Left lung (tissue), 10 donors: Measurements from ENCODE around the gene DCAF5. TPM values are rescaled to one million over a fixed set of nuclear protein-coding genes. Genes with fewer than 3 reads are reported as not detected.

Source experiments
- ATAC-seq: fragments of 200-7000 bp; cut with Tn5 transposase; one replicate; pipeline ENCODE4 v1.9.1; 2020; ENCODE audit warnings: moderate library complexity
- DNase-seq, 4 donors: peaks; one replicate each; pipeline ENCODE4 v3.0.0-alpha.2; 2013 to 2020
- H3K27ac ChIP-seq, 2 donors: fragments of 200-600 bp; sonication (generic) in 1 of 2; one replicate each; pipeline versions ENCODE4 v1.5.0 to v1.8.0; 2020 to 2021
- H3K27me3 ChIP-seq, 2 donors: fragments of 200-600 bp; sonication (generic) in 1 of 2; one replicate each; pipeline versions ENCODE4 v1.5.0 to v1.8.0; 2020 to 2021
- H3K36me3 ChIP-seq, 2 donors: fragments of 200-600 bp; sonication (generic) in 1 of 2; one replicate each; pipeline versions ENCODE4 v1.5.0 to v1.8.0; 2020 to 2021
- H3K4me1 ChIP-seq, 2 donors: fragments of 200-600 bp; one replicate each; pipeline ENCODE4 v1.8.0; 2021
- H3K4me3 ChIP-seq, 2 donors: fragments of 200-600 bp; sonication (generic) in 1 of 2; one replicate each; pipeline versions ENCODE4 v1.5.0 to v1.8.0; 2020 to 2021; ENCODE audit warnings: mild to moderate bottlenecking in 1 of 2
- H3K9me3 ChIP-seq, 2 donors: fragments of 200-600 bp; sonication (generic) in 1 of 2; one replicate each; pipeline versions ENCODE4 v1.5.0 to v1.8.0; 2020 to 2021
- CTCF ChIP-seq, 2 donors: fragments of 200-600 bp; sonication (generic) in 1 of 2; IDR thresholded peaks; one replicate each; pipeline versions ENCODE4 v1.5.0 to v1.8.0; 2021; ENCODE audit warnings: antibody characterized with exemption in 2 of 2
- intact Hi-C, 2 donors: fragments of 100-400 bp; cut with DNase I; formaldehyde crosslinking; loops; one replicate each; pipeline versions ENCODE4 v1.11.2 to v1.14.2; 2022
- polyA plus RNA-seq, 6 donors: library from polyadenylated mRNA; unstranded; fragments of 120-200 nt; gene quantifications; one replicate each; pipeline ENCODE4 v1.2.1, GENCODE V29; 2013; ENCODE audit not compliant: insufficient read length in 6 of 6
- total RNA-seq, 2 donors: library from RNA; stranded (reverse); fragmentation: NEBNext Ultra II Directional; extraction: Animal tissue kit (Norgen Biotek cat#: 25700); gene quantifications; one replicate each; pipeline ENCODE4 v1.2.1, GENCODE V29; 2021
- donor health status: DM: no; HTN: yes; CAD: no.
- donor health status: DM: no; HTN: no; CAD: no.

The DCAF5 gene
- total and polyA plus RNA-seq, 8 donors = 45.9 to 66.9 (median 58.4) TPM

DNA sequence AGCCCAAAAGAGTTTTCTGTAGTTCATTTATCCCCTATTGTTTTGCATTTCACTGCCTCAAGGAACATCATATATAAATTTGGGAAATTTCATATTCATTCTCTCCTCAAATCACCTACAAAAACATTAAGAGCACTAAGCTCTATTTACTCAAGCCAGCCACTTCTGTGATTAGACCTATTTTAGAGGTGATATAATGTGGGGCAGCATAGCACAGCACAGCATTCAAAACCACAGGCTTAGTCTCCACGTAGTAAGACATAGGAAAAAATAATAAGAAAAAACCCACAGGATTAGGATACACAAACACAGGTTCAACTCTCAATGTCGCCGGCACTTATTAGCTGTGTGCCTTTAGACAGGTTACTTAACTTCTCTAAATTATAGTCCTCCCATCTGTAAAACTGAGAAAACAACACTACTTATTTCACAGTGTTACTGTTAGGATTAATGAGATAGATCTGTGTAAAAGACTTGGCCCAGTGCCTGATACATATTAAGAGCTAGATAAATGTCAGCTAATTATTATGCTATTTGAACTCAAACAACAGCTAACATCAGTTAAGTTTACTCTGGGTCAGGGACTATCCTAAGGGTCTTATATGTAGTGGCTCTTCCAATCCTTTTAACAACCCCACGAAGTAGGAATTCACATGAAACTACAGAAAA lies 20.3 kb downstream of the DCAF5 start:
- peak overlapping the region in 1 of 2 donors; percentile 30 for H3K27ac ChIP-seq
- no peaks in the 10 kb centered on the region for H3K27me3 ChIP-seq
- no peaks in the 10 kb centered on the region for H3K9me3 ChIP-seq
- TF ChIP-seq CTCF (IDR thresholded peaks at IDR 0.05) = no peak
- DNase-seq (no peak), ATAC-seq (peak; percentile 67)
- peaks cover 24 to 64% of the 10 kb centered on the region in 2 donors for H3K4me1 ChIP-seq
- no peaks in the 10 kb centered on the region for H3K36me3 ChIP-seq
- intact Hi-C loops = no loop called here
- H3K4me3 ChIP-seq = no peak overlapping the region

- no peak overlapping the region for H3K4me3 ChIP-seq
- no peaks in the 10 kb centered on the region for H3K9me3 ChIP-seq
- intact Hi-C loops = no loop called here
- no peaks in the 10 kb centered on the region for H3K36me3 ChIP-seq
- H3K27me3 ChIP-seq = no peaks in the 10 kb centered on the region
- TF ChIP-seq CTCF (IDR thresholded peaks at IDR 0.05) = no peak
- ATAC-seq (no peak), DNase-seq (no peak)
- H3K27ac ChIP-seq = no peak overlapping the region
- H3K4me1 ChIP-seq = peaks cover 18 to 66% of the 10 kb centered on the region in 2 donors
Measured at GRCh38 chr14:69131176-69131575, 21.7 kb downstream of the DCAF5 start.

- ATAC-seq (peak; percentile 89), DNase-seq (peak; percentile 58 to 89 (median 72))
- no peak overlapping the region for H3K4me3 ChIP-seq
- H3K9me3 ChIP-seq = no peaks in the 10 kb centered on the region
- H3K36me3 ChIP-seq = no peaks in the 10 kb centered on the region
- H3K4me1 ChIP-seq = peaks cover 18 to 76% of the 10 kb centered on the region in 2 donors
- intact Hi-C loops = no loop called here
- peak; percentile 87 to 96 for TF ChIP-seq CTCF (IDR thresholded peaks at IDR 0.05)
- H3K27me3 ChIP-seq = no peaks in the 10 kb centered on the region
- peak overlapping the region; percentile 7 to 45 for H3K27ac ChIP-seq
Measured at GRCh38 chr14:69129264-69129880, 23.5 kb downstream of the DCAF5 start.

DNA sequence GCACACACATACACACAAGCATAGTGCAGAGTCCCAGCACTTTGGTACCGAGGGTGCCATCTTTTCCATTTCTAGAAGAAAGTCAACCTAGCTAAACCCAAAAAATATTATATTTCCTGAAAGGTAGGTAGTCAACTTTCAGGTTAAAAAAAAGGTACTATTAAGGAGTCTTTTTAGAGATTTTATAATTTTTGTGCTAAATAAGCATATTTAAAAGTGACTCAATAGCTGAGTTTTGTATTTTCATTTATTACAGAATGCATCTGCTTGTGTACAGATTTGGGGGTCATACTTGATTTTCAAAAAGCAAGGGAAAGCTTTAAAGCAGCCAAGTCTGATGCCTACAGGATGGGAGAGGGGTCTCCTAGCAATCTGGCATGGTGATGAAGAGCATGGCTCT lies 34.6 kb downstream of the DCAF5 start:
- Histone ChIP-seq H3K9me3 (no peaks in the 10 kb centered on the region), H3K4me1 (peaks cover 0 to 7% of the 10 kb centered on the region in 2 donors), H3K4me3 (no peak overlapping the region), H3K36me3 (peaks cover 0 to 71% of the 10 kb centered on the region in 2 donors), H3K27ac (no peak overlapping the region), H3K27me3 (no peaks in the 10 kb centered on the region)
- TF ChIP-seq CTCF (IDR thresholded peaks at IDR 0.05) = no peak
- intact Hi-C loops = no loop called here
- no peak for DNase-seq
- ATAC-seq = no peak

DNA sequence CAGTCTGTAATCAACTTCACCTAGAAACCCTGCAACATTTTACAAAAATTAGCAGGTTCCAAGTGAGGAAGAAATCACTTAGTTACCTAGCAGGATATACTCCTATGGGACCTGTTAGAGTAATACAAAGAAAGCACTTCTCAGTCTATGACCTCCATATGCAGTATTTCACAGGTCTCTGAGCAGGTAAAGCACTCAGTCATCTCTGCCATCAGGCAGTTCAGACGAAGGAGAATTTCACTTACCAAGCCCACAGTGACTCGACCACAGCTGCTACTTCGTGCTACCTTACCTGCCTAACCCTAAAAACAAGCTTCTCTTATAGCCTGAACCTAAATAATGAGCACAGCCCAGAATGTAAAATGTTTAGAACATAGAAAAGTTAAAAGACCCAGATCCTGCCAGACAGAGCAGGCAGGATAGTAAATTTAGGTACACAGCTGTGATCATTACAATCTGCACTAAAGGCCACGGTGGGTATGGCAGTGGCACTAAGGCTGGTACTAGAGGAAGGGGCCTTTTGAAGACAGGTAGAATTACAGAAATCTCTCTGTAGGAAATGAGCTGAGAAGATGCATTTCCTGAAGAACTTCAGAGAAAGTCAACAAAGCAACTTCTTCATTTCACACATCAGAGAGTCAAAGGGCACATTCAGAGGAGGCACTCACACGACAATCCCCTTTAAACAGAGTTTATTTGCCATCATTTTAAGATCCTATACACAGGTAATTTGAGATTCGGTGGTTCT lies 35.7 kb downstream of the DCAF5 start:
- no peak overlapping the region for H3K4me3 ChIP-seq
- no peaks in the 10 kb centered on the region for H3K9me3 ChIP-seq
- peaks cover 0 to 73% of the 10 kb centered on the region in 2 donors for H3K36me3 ChIP-seq
- intact Hi-C loops = no loop called here
- no peaks in the 10 kb centered on the region for H3K27me3 ChIP-seq
- DNase-seq (no peak), ATAC-seq (no peak)
- no peaks in the 10 kb centered on the region for H3K4me1 ChIP-seq
- H3K27ac ChIP-seq = no peak overlapping the region
- no peak for TF ChIP-seq CTCF (IDR thresholded peaks at IDR 0.05)
